Uterus (tissue), 4 donors: ENCODE results near the gene METTL6. TPM values are rescaled to one million over a fixed set of nuclear protein-coding genes. Genes with fewer than 3 reads are reported as not detected.

Experiments used
- DNase-seq, 2 donors: peaks; one replicate each; pipeline ENCODE4 v3.0.0-alpha.2; 2019 to 2020
- H3K27ac ChIP-seq, 2 donors: fragments of 200-600 bp; sonication (generic); 1 replicate in 1 of 2; 2 replicates in 1 of 2; pipeline ENCODE4 v1.5.1; 2016 to 2018
- H3K27me3 ChIP-seq, 2 donors: fragments of 200-600 bp; sonication (generic); one replicate each; pipeline ENCODE4 v1.5.1; 2018 to 2019; ENCODE audit warnings: control low read depth in 1 of 2
- H3K36me3 ChIP-seq, 2 donors: fragments of 200-600 bp; sonication (generic); one replicate each; pipeline ENCODE4 v1.5.1; 2019; ENCODE audit warnings: control low read depth in 1 of 2
- H3K4me1 ChIP-seq, 2 donors: fragments of 200-600 bp; sonication (generic); one replicate each; pipeline ENCODE4 v1.5.1; 2018 to 2019; ENCODE audit warnings: control low read depth in 1 of 2
- H3K4me3 ChIP-seq, 2 donors: fragments of 200-600 bp; sonication (generic); 1 replicate in 1 of 2; 2 replicates in 1 of 2; pipeline ENCODE4 v1.5.1; 2018 to 2019; ENCODE audit warnings: mild to moderate bottlenecking in 1 of 2
- H3K9me3 ChIP-seq, 2 donors: fragments of 200-600 bp; sonication (generic); one replicate each; pipeline ENCODE4 v1.5.1; 2019; ENCODE audit warnings: control low read depth in 1 of 2
- CTCF ChIP-seq, 4 experiments: fragments of 200-600 bp in 2 of 4; fragments of 450-650 bp in 2 of 4; sonication (generic) in 2 of 4; IDR thresholded peaks; one replicate each; pipeline ENCODE4 v1.5.1; 2016 to 2019; ENCODE audit warnings: antibody characterized with exemption in 4 of 4, mild to moderate bottlenecking in 2 of 4, moderate library complexity in 1 of 4
- POLR2A ChIP-seq, 2 donors: fragments of 450-650 bp; IDR thresholded peaks; one replicate each; pipeline ENCODE4 v1.6.1; 2016; ENCODE audit warnings: antibody characterized with exemption in 2 of 2, mild to moderate bottlenecking in 1 of 2, moderate library complexity in 1 of 2
- intact Hi-C: fragments of 100-400 bp; cut with DNase I; formaldehyde crosslinking; loops from one replicate; pipeline ENCODE4 v1.15.1; 2023; ENCODE audit warnings: low total_unique reads
- small RNA-seq: library from RNA; depleted of rRNA; stranded (forward); fragments of <200 nt; gene quantifications from one replicate; pipeline ENCODE3, GENCODE V24; 2016
- total RNA-seq, 4 donors: library from RNA; depleted of rRNA in 3 of 4; stranded (reverse); fragments of >200 nt in 3 of 4; gene quantifications; one replicate each; pipeline versions ENCODE4 v1.1.0 to v1.2.4, GENCODE V29; 2014 to 2023
- donor health status: DM: yes; HTN: yes; CAD: no.

Gene METTL6
- total RNA-seq, 4 donors from 2014 or later: 2.0 to 61.7 (median 25.9) TPM

GRCh38 chr3:15361494-15362214 lies 65.7 kb downstream of the METTL6 start:
- Histone ChIP-seq H3K4me1 (no peaks in the 10 kb centered on the region), H3K9me3 (no peaks in the 10 kb centered on the region), H3K27ac (peak overlapping the region; percentile 8 to 39), H3K27me3 (no peaks in the 10 kb centered on the region), H3K4me3 (no peak overlapping the region), H3K36me3 (no peaks in the 10 kb centered on the region)
- peak in 1 of 2 donors; percentile 19 for DNase-seq
- intact Hi-C loops: no loop called here
- TF ChIP-seq CTCF (IDR thresholded peaks at IDR 0.05) (no peak), POLR2A (IDR thresholded peaks at IDR 0.05) (no peak)

- intact Hi-C loops: no loop called here
- no peaks in the 10 kb centered on the region for H3K9me3 ChIP-seq
- H3K4me3 ChIP-seq: no peak overlapping the region
- H3K4me1 ChIP-seq: no peaks in the 10 kb centered on the region
- peak overlapping the region; percentile 8 to 39 for H3K27ac ChIP-seq
- no peaks in the 10 kb centered on the region for H3K27me3 ChIP-seq
- H3K36me3 ChIP-seq: no peaks in the 10 kb centered on the region
- DNase-seq: no peak
- TF ChIP-seq POLR2A (IDR thresholded peaks at IDR 0.05): no peak
- no peak for TF ChIP-seq CTCF (IDR thresholded peaks at IDR 0.05)
These were observed 66.4 kb downstream of the METTL6 start for GRCh38 chr3:15360788-15361493.

Small RNA genes lying within 50 kb of the gene (small RNA-seq; reads per million reads assigned to genes)
- not detected for gene HMGN2P7
- gene RNU6-1024P: not detected

Other genes starting within 250 kb of the METTL6 start
- 10 to 100 TPM; 39.2 to 89.0 (median 79.8) TPM for gene CAPN7, start 221.3 kb downstream of the METTL6 start, total RNA-seq
- 100 to 1,000 TPM in 1 of 4 donors, 10 to 100 TPM in 3; 58.8 to 154 (median 75.5) TPM for gene SH3BP5, start 95.0 kb downstream of the METTL6 start, total RNA-seq
- 10 to 100 TPM in 3 of 4 donors, 1 to 10 TPM in 1; 2.3 to 18.3 (median 15.6) TPM for gene EAF1, start 54 bp upstream of the METTL6 start, total RNA-seq
- 10 to 100 TPM in 1 of 4 donors, 1 to 10 TPM in 3; 2.6 to 21.3 (median 4.0) TPM for gene COLQ, start 94.2 kb upstream of the METTL6 start, total RNA-seq
- gene HACL1, start 174.0 kb upstream of the METTL6 start, total RNA-seq: 10 to 100 TPM; 18.5 to 93.0 (median 25.7) TPM
- gene BTD, start 174.2 kb upstream of the METTL6 start, total RNA-seq: 10 to 100 TPM in 3 of 4 donors, 1 to 10 TPM in 1; 6.5 to 31.3 (median 21.5) TPM